GM21447 (cell line): ENCODE data around the gene TP53I13.

ENCODE experiments used
- ATAC-seq: cut with Tn5 transposase; IDR thresholded peaks from one replicate; pipeline ENCODE4 v1.9.1; 2021; ENCODE audit not compliant: unreplicated experiment

TP53I13 gene

DNA sequence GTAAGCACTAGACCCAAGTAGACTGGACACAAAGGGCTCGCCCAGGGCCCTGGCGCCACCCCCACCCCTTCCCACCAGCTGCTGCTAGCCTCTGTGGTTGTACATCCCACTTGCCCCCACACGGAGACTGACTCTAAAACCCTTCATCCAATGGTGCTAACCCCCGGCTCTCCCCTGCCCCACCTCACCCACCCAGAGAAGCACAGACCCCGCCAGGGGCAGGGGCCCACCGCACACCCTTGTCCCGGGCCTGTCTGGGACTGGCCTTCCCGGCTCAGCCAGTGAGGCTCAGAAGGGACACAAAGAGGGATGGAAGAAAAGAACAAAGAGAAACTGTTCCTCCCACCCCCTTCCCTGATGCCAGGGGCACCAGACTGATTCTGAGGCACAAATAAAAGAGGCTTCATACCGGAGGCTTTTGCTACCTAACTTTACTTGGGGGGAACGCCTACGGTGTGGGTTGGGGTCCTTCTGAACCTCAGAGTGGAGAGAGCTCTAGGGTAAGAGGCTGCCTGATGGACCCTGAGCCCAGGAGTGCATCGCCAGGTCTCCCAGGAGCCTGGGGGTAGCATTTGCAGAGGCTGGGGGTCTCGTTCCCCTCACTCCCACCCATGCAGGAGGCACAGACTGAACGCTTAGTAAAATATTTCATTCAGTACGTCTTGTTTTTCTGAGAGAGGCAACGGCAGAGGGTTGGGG lies 46.0 kb downstream of the TP53I13 start:
- ATAC-seq = no peak

- no peak for ATAC-seq
These were observed 46.5 kb downstream of the TP53I13 start for GRCh38 chr17:29615048-29615385.

DNA sequence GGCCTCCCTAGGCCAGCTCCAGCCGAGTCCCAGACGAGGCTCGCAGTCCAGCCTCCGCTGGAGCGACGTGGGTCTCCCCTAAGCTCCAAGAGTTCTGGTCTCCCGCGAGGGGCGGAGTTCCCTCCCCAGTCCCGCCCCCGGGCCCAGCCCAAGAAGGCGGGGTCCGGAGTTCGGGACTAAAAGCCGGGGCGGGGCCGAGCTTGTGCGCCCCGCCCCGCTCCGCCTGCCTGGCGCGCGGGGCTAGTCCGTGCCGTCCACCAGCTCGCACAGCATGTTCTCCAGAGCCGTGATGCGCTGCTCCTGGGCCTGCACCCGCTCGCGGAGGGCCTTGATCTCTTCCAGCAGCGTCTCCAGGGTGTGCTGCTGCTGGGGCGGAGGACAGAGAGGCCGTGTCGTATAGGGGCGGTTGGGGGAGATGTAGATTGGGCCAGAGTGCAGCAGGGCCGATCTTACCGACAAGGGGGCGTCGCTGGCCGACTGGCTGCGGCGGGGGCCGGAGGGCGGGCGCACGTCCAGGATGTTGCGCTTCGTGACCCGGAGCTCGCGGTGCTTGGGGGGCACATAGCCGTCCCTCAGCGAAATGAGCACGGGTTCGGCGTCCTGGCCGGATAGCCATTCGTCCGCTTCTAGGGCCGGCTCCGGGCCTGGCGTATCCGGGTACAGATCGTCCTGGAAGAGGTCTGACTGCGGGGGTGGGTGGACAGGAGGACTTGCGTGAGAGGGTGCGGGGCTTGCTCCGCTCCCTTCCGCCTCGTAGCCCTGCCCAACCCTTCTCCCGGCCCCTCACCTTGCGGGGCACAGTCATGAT lies 47.2 kb downstream of the TP53I13 start:
- ATAC-seq = peak; percentile 52

- no peak for ATAC-seq
These were observed 48.0 kb downstream of the TP53I13 start for GRCh38 chr17:29616300-29617048.

GRCh38 chr17:29617125-29617480 lies 48.6 kb downstream of the TP53I13 start:
- ATAC-seq = peak; percentile 53

GRCh38 chr17:29617481-29618271 lies 49.2 kb downstream of the TP53I13 start:
- ATAC-seq = no peak

DNA sequence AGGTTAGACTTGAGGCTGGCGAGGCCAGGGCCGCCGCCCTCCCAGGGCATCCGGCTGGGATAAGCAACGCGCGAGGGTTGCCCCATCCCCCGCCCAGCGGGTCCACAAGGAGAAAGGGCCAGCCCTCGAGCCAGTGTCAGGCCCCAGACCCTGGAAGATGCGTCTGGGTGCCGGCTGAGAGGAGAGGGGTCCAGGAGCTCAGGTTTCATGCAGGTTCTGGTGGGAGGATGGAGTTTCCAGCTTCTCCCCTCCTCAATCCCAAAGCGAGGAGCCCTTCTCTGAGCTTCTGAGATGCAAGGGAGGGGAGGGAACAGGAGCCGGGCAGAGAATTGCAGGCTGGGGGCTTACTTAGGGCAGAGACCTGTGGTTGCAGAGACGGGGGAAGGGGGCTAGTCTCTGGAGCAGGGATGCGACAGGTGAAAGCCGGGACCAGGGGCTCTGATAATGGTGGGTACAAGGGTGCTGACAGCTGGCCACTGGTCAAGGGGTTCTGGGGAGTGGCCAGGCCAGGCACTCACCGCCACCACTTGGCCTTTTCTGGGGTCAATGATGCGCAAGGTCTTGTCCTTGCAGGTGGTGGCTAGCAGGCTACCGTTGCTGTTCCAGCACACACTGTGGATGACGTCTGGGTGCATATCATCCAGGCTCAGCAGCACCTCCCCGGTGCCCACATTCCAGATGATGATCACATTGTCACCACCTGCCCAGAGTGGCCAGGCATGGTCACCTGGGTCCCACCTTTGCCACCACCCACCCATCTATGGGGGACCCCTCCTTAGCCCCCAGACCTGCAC lies 50.0 kb downstream of the TP53I13 start:
- no peak for ATAC-seq

GRCh38 chr17:29619251-29619650 lies 50.8 kb downstream of the TP53I13 start:
- ATAC-seq = no peak

- no peak for ATAC-seq
These were observed 51.8 kb downstream of the TP53I13 start for GRCh38 chr17:29620271-29620670.

DNA sequence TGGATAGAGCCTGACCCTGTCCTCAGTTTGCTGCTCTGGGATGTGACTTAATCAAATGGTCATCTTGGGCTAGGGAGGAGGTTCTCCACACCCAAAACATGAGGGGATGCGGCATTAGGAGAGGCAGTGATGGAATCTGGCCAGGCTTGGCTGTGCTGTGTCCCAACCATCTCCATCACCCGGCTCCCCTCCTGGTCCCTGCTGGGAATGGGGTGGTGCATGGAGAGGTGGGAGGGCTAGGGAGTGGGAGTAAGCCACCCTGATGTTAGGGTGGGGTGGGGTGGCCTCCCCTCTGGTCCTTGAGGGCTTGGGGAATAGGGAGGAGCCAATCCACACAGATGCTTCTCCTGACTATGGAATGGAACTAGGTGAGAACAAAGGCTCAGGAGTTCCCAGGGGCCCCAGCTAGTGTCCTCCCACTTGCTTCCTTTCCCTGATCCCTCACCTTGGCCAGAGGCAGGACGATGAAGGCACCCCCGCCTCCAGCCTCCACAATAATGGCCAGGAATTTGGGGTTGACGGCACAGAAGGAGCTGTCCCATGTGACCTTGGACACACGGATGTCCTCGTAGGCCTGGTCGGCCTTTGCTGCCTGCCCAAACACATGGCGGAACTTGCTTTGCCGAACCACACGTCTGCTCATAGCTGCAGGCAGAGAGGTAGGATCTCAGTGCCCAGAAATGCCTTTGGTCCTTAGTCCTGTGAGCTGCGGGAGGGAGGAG lies 52.4 kb downstream of the TP53I13 start:
- no peak for ATAC-seq

DNA sequence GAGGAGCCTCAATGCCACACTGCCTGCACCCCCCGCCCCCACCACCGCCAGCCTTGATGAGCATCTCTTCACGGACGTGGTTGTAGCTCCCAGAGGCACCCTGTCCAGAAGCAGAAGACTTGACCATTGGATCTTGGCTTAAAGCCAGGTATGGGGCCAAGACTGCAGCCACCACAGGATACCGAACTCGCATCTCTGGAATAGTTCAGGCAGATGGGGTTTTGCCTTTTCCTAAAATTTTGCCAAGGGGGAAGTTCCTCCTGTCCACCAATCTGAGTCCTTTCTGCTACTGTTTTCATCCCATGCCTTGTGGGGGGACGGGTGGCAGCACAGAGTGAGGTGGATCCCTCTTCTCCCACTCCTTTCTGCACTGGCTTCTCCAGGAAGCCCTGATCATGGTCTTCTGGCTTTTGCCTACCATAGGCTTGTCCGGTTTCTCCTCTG lies 53.3 kb downstream of the TP53I13 start:
- no peak for ATAC-seq
